Stimulated activated CD8-positive, alpha-beta memory T cell treated with anti-CD3 and anti-CD28 coated beads, Interleukin-4, amount 100 ng/mL, for 1 hour (primary cell): Measurements from ENCODE around the gene LRIT2.
A peak's percentile ranks its signal among the peaks of the same experiment; 100 is the strongest.
"Not testable (repeated sequence)": the region's sequence is repeated elsewhere in the genome, so short reads cannot be mapped to it uniquely, and the experiment has no call there.

Experiments
- DNase-seq, 2 donors: peaks; one replicate each; pipeline ENCODE4 v3.0.0-alpha.2; 2020; ENCODE audit warnings: low read depth in 2 of 2, low spot score in 1 of 2

LRIT2 gene

DNA sequence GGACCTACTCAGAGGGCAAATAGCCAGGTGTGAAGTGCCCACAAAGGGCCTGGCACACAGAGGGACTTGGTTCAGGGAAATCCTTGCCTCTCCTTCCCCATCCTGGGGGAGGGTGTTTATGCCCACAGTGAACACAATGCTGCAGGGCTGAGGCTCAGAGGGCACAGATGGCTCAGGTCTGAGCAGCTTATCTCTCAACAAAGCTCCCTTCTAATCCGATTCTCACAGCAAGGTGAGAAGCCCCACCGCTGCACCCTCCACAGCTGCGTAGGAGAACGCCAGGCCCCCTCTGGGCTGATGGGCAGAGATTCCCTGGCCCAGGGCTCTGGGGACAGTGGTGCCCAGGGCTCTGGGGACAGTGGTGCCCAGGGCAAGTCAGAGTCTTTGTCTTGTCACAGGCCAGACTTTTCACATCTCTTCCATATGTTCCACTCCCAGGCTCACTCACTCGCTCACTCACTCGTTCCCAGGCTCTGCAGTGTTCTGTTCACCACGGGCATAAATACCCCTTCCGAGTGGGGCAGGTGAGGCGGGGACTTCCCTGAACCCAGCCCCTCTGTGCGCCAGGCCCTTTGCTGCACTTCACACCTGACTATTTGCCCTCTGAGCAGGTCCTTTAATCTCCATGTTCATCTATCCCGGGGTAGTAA is 39.7 kb downstream of the LRIT2 start:
- DNase-seq, result no peak

GRCh38 chr10:84184517-84184916 is 40.8 kb downstream of the LRIT2 start:
- no peak for DNase-seq

GRCh38 chr10:84181631-84182030 is 43.7 kb downstream of the LRIT2 start:
- DNase-seq, result no peak

DNA sequence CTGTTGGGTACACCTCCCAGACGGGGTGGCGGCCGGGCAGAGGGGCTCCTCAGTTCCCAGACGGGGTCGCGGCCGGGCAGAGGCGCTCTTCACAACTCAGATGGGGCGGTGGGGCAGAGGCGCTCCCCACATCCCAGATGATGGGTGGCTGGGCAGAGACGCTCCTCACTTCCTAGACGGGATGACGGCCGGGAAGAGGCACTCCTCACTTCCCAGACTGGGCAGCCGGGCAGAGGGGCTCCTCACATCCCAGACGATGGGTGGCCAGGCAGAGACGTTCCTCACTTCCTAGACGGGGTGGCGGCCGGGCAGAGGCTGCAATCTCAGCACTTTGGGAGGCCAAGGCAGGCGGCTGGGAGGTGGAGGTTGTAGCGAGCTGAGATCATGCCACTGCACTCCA is 45.0 kb downstream of the LRIT2 start:
- DNase-seq, result not testable (repeated sequence)

GRCh38 chr10:84179059-84179710 is 46.2 kb downstream of the LRIT2 start:
- no peak for DNase-seq

GRCh38 chr10:84178160-84178609 is 47.2 kb downstream of the LRIT2 start:
- no peak for DNase-seq

DNA sequence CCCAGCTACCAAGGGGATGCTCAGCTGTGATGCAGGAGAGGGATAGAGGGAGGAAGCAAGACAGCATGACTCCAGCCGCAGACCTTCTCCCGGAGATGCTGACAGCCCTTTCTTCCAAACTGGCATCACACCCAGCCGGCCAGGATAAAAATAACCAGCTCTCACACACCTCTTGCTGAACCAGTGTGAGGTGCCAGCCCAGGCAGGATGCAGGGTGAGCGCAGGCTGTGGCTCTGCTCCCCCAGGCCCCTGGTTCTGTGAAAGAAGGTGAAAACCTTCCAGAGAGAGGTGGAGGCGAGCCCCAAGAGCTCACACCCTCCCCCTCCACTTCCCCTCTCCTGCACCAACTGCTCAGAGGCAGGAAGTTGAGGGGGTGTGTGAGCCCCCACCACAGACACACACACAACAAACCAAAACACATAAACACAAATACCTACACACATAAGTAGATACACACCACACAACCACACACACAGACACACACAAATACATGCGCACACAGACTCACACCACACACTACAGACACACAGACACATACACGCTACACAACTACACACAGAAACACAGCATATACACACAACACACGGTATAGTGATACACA is 47.7 kb downstream of the LRIT2 start:
- peak in 1 of 2 donors; percentile 24 for DNase-seq

DNA sequence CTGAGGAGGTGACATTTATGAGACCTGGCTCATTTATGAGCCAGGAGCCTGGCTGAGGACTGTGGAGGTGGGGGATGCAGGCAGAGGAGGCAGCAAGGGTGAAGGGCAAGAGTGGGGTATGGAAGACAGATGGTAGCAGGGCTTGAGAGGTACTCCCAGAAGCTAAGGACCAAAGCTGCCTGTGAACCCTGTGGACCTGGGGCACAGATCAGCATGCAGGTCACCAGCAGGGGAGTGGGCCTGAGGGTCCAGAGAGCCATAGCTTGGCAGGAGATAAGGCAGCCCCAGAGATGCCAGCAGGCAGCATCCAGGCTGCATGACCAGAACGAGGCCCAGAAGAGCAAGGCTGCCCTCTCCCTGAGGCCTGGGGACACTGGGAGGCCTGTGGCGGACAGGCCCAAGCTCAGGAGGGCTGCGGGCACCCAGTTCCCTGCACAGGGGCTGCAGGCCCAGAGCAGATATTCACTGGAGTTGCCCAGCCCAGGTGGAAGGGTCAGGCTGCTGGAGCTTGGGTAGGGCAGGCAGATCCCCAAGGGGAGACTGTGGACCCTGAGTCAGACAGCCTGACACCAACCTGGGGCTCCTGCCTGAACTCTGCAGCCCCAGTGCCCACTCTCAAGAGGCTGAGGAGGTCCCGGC is 48.4 kb downstream of the LRIT2 start:
- no peak for DNase-seq

DNA sequence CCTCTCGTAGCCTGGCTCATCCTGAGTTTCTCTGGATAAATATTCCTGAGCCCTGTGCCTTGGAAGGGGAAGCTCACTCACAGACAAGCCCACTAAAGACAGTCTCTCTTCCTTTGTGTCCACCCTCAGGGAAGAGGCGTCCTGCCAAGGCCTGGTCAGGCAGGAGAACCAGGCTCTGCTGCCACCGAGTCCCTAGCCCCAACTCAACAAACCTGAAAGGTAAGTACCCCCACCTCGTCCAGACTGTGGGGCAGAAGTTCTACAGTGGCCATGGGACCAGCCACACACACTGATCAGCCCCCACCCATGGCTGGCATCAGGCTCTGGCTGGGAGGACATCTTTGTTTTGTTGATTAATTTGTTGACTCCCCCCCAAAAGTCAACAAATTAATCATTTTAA is 49.0 kb downstream of the LRIT2 start:
- DNase-seq, result no peak

- no peak for DNase-seq
These were observed 49.9 kb downstream of the LRIT2 start for GRCh38 chr10:84175436-84175835.

DNA sequence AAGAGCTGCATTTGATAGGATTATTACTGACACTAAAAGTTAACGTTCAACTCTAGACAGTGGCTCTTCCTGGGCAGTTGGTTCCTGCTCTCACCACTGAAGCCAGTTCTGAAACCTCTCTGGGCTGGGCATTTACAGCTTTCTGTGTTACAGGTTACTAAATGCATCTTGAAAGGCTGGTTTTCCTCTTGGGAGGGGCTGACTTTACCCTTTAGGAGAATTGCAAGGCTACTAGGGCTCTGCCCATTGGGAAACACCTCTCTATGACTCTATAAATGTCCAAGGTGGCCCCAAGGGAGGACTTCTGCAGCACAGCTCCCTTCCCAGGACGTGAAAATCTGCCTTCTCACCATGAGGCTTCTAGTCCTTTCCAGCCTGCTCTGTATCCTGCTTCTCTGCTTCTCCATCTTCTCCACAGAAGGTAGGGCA is 51.8 kb downstream of the LRIT2 start, which contains the start of gene GPR15LG:
Gene GPR15LG, plus strand, starts transcription at position 301 of the 429 bp plus-strand sequence. Its CDS starts 51 bp downstream, at position 352.
- no peak for DNase-seq

DNA sequence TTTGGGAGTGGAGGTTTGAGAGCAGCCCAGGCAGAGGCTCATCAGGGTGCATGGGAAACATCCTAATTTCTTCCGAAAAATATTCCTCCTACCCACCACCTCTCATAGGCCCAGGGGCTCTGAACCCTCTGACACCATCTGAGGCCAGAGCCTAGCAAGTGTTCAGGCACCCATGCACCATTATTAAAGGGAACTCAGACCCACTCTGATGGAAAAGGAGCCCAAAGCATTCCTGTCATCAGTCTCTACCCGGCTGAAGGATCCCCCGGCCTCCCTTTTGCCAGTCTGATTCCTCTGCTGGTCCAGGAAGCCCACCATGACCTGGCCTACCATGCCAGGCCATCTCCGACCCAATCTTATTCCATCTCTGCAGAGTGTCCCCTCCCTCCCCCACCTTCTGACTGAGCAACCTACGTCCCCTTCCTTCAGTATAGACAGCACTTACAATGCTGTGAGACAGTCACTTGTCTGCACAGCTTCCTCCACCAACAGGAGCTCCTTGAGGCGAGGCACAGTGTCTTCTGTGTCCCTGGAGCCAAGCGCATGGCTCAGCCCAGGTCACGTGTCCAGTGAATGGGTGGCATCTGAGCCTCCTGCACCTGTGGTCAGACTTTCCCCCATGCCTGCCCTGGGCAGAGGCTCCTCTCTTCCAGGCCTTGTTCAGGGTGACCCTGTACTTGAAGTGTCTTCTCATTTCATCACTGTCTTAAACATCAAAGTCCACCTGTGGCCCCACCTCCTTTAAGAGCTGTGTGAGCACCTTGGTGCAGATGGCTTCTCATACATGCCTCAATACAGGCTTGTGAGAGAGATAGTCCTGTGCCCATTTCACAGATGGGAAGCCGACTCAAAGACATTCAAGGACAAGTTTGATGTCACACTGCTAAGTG is 52.6 kb downstream of the LRIT2 start:
- DNase-seq, result no peak

DNA sequence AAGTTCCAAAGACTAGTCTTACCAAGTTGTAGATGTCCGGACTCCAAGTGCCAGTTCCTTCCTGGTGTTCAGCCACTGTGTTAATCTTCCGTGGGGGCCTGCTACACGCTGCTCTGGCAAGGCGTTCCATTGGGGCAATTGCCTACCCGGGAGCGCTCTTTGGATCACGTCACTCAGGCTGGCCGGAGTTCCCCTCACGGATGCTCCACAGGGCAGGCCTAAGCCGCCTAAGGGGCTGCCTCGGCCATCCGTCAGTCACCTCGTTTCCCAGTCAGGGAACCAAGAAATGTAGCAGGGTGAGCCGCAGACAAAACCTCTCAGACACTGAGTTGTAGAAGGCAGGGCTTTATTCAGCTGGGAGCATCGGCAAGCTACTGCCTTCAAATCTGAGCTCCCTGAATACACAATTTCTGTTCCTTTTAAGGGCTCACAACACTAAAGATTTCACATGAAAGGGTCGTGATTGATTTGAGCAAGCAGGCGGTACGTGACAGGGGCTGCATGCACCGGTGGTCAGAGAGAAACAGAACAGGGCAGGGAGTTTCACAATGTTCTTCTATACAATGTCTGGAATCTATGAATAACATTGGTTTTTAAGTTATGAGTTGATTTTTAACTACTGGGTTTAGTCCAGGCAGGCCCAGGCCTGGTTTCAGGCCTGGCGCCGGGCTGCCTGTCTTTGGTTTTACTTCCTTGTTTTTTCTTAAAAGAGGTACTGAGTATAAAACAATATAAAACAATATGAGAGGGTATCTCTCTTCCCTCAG is 53.5 kb downstream of the LRIT2 start:
- DNase-seq, result not testable (repeated sequence)

- DNase-seq, result not testable (repeated sequence)
These were observed 54.1 kb downstream of the LRIT2 start for GRCh38 chr10:84171237-84171636.
